Osteocyte (in vitro differentiated cells): ENCODE results near the gene CNOT3. TPM values are rescaled to one million over a fixed set of nuclear protein-coding genes. Genes with fewer than 3 reads are reported as not detected.
"Not testable (repeated sequence)": the region's sequence is repeated elsewhere in the genome, so short reads cannot be mapped to it uniquely, and the experiment has no call there.

Experiments used
- DNase-seq: peaks from one replicate; pipeline ENCODE4 v3.0.0; 2021; ENCODE audit warnings: mixed read lengths; ENCODE audit not compliant: unreplicated experiment; ENCODE audit errors: extremely low spot score
- H3K27ac Mint-ChIP-seq: one replicate; pipeline ENCODE4 v1.8.0; 2021; ENCODE audit warnings: mild to moderate bottlenecking, mixed read lengths; ENCODE audit not compliant: unreplicated experiment
- H3K27me3 Mint-ChIP-seq: one replicate; pipeline ENCODE4 v1.8.0; 2021; ENCODE audit warnings: mixed read lengths; ENCODE audit not compliant: unreplicated experiment
- H3K36me3 Mint-ChIP-seq: one replicate; pipeline ENCODE4 v1.8.0; 2021; ENCODE audit warnings: mixed read lengths; ENCODE audit not compliant: unreplicated experiment
- H3K4me1 Mint-ChIP-seq: one replicate; pipeline ENCODE4 v1.8.0; 2021; ENCODE audit warnings: mixed read lengths; ENCODE audit not compliant: unreplicated experiment
- H3K4me3 Mint-ChIP-seq: one replicate; pipeline ENCODE4 v1.8.0; 2021; ENCODE audit warnings: mild to moderate bottlenecking, moderate library complexity, mixed read lengths; ENCODE audit not compliant: unreplicated experiment
- H3K9me3 Mint-ChIP-seq: one replicate; pipeline ENCODE4 v1.8.0; 2021; ENCODE audit warnings: mixed read lengths; ENCODE audit not compliant: unreplicated experiment
- total RNA-seq: library from RNA; stranded (reverse); gene quantifications from 2 replicates; pipeline ENCODE4 v1.2.1, GENCODE V29; 2021
- TF ChIP-seq, protein P1 (sequence below): fragments of 200-600 bp; sonication (generic); IDR thresholded peaks from 2 replicates; pipeline ENCODE4 v1.5.0; 2021; ENCODE audit warnings: antibody characterized with exemption, mild to moderate bottlenecking, moderate library complexity

The CNOT3 gene
- total RNA-seq, 1 donor from 2014 or later, result 50.5 TPM

DNA sequence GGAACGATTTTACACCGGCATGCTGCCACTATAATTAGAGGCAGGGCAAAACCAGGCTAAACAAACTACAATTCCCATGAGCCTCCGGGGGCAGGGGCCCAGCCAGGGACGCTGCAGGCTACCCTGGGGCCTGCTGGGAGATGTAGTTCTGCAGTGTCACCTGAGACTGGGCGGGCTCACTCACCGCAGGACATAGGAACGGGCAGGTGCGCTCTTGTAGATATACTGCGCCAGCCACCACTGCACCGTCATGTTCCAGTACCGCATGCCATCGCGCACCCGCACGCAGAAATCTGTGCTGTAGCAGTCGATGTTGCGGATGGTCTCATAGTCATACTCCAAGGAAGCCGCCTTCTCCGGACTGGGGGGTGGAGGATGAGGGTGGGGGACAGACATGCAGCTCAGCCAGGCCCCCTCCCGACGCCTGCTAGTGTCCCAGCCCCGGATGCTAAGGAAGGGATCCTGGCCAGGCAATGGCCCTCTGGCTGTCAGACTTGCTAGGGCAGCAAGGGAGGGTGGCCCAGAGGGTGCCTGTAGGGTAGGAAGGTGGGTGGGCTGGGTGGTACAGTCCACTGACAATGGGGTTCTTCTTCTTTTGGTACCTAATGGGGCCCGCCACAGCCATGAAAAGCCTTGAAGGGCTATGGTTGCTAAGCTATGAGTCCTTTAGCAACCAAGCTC is 41.2 kb downstream of the CNOT3 start:
- no peaks in the 10 kb centered on the region for H3K27me3 Mint-ChIP-seq
- H3K36me3 Mint-ChIP-seq, result no peaks in the 10 kb centered on the region
- H3K9me3 Mint-ChIP-seq, result no peaks in the 10 kb centered on the region
- no peak overlapping the region for H3K27ac Mint-ChIP-seq
- TF ChIP-seq, protein P1, sequence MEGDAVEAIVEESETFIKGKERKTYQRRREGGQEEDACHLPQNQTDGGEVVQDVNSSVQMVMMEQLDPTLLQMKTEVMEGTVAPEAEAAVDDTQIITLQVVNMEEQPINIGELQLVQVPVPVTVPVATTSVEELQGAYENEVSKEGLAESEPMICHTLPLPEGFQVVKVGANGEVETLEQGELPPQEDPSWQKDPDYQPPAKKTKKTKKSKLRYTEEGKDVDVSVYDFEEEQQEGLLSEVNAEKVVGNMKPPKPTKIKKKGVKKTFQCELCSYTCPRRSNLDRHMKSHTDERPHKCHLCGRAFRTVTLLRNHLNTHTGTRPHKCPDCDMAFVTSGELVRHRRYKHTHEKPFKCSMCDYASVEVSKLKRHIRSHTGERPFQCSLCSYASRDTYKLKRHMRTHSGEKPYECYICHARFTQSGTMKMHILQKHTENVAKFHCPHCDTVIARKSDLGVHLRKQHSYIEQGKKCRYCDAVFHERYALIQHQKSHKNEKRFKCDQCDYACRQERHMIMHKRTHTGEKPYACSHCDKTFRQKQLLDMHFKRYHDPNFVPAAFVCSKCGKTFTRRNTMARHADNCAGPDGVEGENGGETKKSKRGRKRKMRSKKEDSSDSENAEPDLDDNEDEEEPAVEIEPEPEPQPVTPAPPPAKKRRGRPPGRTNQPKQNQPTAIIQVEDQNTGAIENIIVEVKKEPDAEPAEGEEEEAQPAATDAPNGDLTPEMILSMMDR, result no peak
- H3K4me1 Mint-ChIP-seq, result peaks cover 4% of the 10 kb centered on the region
- no peak for DNase-seq
- no peak overlapping the region for H3K4me3 Mint-ChIP-seq

DNA sequence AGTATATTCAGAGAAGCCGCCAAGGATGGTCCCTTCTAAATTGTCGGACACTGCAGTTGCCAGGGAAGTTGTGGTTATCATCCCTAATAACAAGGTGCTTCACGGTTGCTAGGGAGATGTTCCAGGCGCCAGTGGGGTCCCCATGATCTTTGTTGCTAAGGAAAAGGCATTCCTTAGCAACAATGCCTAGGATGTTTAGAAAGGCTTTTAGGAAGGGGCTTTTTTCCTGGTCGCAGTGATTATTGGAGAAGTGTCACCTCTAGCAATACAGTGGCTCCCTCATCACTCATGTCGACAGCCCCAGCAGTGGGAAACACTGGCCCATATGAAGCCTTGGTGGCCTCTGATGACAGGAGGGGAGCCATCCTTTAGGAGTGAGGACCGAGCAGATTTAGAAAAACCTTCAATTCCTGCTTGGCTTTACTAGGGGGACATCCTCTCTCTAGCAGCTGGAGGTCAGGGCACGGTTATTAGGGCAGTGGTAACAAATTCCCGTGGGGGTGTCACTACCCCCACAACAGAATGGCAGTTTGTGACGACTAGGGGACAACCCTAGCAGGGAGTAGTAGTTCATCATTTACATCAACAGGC is 41.8 kb downstream of the CNOT3 start:
- H3K9me3 Mint-ChIP-seq, result no peaks in the 10 kb centered on the region
- peak overlapping the region; percentile 41 for H3K27ac Mint-ChIP-seq
- no peaks in the 10 kb centered on the region for H3K27me3 Mint-ChIP-seq
- no peak for DNase-seq
- H3K4me1 Mint-ChIP-seq, result peaks cover 4% of the 10 kb centered on the region
- no peaks in the 10 kb centered on the region for H3K36me3 Mint-ChIP-seq
- TF ChIP-seq, protein P1, result no peak
- H3K4me3 Mint-ChIP-seq, result no peak overlapping the region

DNA sequence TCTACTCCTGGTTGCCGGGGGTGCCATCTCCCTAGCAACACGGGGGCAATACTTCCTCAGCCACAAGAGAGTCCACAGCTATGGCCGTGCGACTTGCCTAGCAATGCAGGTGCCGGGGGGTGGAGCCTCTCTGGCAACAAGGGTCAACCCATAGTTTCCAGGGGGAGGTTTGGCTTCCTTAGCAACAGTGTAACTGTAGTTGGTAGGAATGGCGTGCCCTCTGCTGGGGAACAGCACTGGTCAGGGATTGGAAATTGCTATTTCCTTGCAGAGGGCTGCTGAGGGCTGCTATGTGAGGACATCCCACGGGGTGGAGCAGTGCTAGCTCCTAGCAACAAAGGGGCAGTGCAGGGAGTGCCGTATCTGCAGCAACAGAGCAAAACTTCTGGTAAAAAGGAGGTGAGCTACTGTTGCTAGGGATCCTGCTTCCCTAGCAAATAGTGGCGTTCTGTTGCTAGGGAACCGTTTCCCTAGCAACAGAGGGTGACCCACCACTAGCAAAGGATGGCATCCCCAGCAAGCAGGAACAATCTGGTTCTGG is 42.4 kb downstream of the CNOT3 start:
- H3K4me3 Mint-ChIP-seq, result no peak overlapping the region
- peaks cover 2% of the 10 kb centered on the region for H3K4me1 Mint-ChIP-seq
- no peaks in the 10 kb centered on the region for H3K27me3 Mint-ChIP-seq
- H3K9me3 Mint-ChIP-seq, result no peaks in the 10 kb centered on the region
- TF ChIP-seq, protein P1, result peak; percentile 53
- no peak for DNase-seq
- no peaks in the 10 kb centered on the region for H3K36me3 Mint-ChIP-seq
- peak overlapping the region; percentile 41 for H3K27ac Mint-ChIP-seq

DNA sequence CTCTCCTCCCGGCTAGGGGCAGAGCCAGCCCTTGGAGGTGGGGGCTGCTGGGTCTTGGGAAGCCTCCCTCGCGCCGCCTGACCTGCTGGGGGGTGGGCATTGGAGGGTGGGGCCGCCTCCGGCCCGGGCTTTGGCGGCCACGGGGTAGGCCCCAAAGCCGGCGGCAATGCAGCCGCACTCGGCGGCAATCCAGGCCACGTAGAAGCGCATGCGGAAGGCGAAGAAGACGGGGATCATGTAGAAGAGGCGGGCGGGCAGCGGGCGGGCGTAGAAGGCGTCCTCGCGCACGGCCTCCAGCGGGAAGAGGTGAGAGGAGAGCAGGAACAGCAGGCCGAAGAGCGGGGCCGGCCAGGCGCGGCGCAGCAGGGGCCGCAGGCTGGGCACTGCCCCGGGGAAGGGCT is 43.1 kb downstream of the CNOT3 start:
- no peak overlapping the region for H3K27ac Mint-ChIP-seq
- H3K9me3 Mint-ChIP-seq, result no peaks in the 10 kb centered on the region
- peaks cover 2% of the 10 kb centered on the region for H3K4me1 Mint-ChIP-seq
- H3K36me3 Mint-ChIP-seq, result no peaks in the 10 kb centered on the region
- no peaks in the 10 kb centered on the region for H3K27me3 Mint-ChIP-seq
- no peak overlapping the region for H3K4me3 Mint-ChIP-seq
- no peak for DNase-seq
- TF ChIP-seq, protein P1, result no peak

DNA sequence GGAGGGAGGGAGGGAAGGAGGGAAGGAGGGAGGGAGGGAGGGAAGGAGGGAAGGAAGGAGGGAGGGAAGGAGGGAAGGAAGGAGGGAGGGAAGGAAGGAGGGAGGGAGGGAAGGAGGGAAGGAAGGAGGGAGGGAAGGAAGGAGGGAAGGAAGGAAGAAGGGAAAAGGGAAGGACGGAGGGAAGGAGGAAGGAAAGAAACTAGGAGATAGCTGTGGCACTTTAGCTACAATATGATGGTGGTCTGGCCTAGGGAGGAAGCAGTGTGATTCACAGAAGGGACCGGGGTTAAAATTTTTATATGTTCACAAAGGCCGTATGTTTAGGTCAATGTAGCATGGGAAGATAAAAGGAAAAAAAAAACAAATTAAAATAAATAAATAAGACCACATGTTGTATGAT is 44.3 kb downstream of the CNOT3 start:
- H3K27ac Mint-ChIP-seq, H3K9me3 Mint-ChIP-seq, H3K36me3 Mint-ChIP-seq, H3K4me3 Mint-ChIP-seq, H3K4me1 Mint-ChIP-seq, H3K27me3 Mint-ChIP-seq, DNase-seq: not testable (repeated sequence)
